Karpas-422 (cell line): ENCODE results near the gene PCDHGB7. TPM values are rescaled to one million over a fixed set of nuclear protein-coding genes. Genes with fewer than 3 reads are reported as not detected.
"Not testable (repeated sequence)": the region's sequence is repeated elsewhere in the genome, so short reads cannot be mapped to it uniquely, and the experiment has no call there.

Experiments
- DNase-seq: peaks from one replicate; pipeline ENCODE4 v3.0.0-alpha.2; 2015
- H2AFZ ChIP-seq: fragments of 200-600 bp; sonication (generic); 2 replicates; pipeline ENCODE4 v1.6.1; 2014; ENCODE audit warnings: antibody characterized with exemption, low read length, mixed read lengths
- H3K27ac ChIP-seq: fragments of 200-600 bp; sonication (generic); 2 replicates; pipeline ENCODE4 v1.5.1; 2014; ENCODE audit warnings: mild to moderate bottlenecking, low read length, moderate library complexity
- H3K27me3 ChIP-seq: fragments of 200-600 bp; sonication (generic); 2 replicates; pipeline ENCODE4 v1.6.1; 2014; ENCODE audit warnings: low read length, mixed read lengths
- H3K36me3 ChIP-seq: fragments of 200-600 bp; sonication (generic); 2 replicates; pipeline ENCODE4 v1.6.1; 2014; ENCODE audit warnings: low read length, mixed read lengths; ENCODE audit not compliant: insufficient read depth
- H3K4me1 ChIP-seq: fragments of 200-600 bp; sonication (generic); 2 replicates; pipeline ENCODE4 v1.6.1; 2014; ENCODE audit warnings: mild to moderate bottlenecking, low read length, mixed read lengths
- H3K4me2 ChIP-seq: fragments of 200-600 bp; sonication (generic); 2 replicates; pipeline ENCODE4 v1.6.1; 2014; ENCODE audit warnings: low read length, low read depth, mild to moderate bottlenecking; ENCODE audit not compliant: poor library complexity, severe bottlenecking
- H3K4me3 ChIP-seq: fragments of 200-600 bp; sonication (generic); 2 replicates; pipeline ENCODE4 v1.5.1; 2014; ENCODE audit warnings: mild to moderate bottlenecking, antibody characterized with exemption, low read length, mixed read lengths
- H3K79me2 ChIP-seq: fragments of 200-600 bp; sonication (generic); 2 replicates; pipeline ENCODE4 v1.6.1; 2014; ENCODE audit warnings: mild to moderate bottlenecking, low read length, mixed read lengths
- H3K9ac ChIP-seq: fragments of 200-600 bp; sonication (generic); 2 replicates; pipeline ENCODE4 v1.6.0; 2014; ENCODE audit warnings: low read length
- H3K9me2 ChIP-seq: fragments of 200-600 bp; sonication (generic), shearing (Covaris generic); replicated peaks from 2 replicates; pipeline ENCODE4 v1.6.0; 2014; ENCODE audit warnings: mild to moderate bottlenecking, low read length, moderate library complexity; ENCODE audit not compliant: insufficient read depth
- H3K9me3 ChIP-seq: fragments of 300-700, 200-600 bp; sonication (generic); 2 replicates; pipeline ENCODE4 v1.6.1; 2014; ENCODE audit warnings: low read length, mixed read lengths
- H4K20me1 ChIP-seq: fragments of 200-600 bp; sonication (generic); 2 replicates; pipeline ENCODE4 v1.6.1; 2014; ENCODE audit warnings: mild to moderate bottlenecking, antibody characterized with exemption, low read length, low read depth; ENCODE audit not compliant: insufficient read depth
- total RNA-seq: library from RNA; depleted of rRNA; stranded (reverse); fragments of >200 nt; shearing (Covaris generic); gene quantifications from 2 replicates; pipeline ENCODE4 v1.2.3, GENCODE V29; 2014; ENCODE audit warnings: low replicate concordance

Gene PCDHGB7
- total RNA-seq, 1 experiment from 2014 or later: 6.3 TPM

GRCh38 chr5:141393267-141393666, 24.2 kb upstream of the PCDHGB7 start:
- Histone ChIP-seq H3K9ac (no peak overlapping the region), H3K4me1 (no peaks in the 10 kb centered on the region), H2AFZ (no peak overlapping the region), H3K4me3 (no peak overlapping the region), H3K9me3 (peaks cover 19% of the 10 kb centered on the region), H3K27ac (no peak overlapping the region), H3K27me3 (no peaks in the 10 kb centered on the region), H3K79me2 (no peaks in the 10 kb centered on the region), H3K4me2 (no peak overlapping the region), H4K20me1 (no peaks in the 10 kb centered on the region), H3K36me3 (peaks cover 27% of the 10 kb centered on the region; the same call in 1 of the 2 replicates), H3K9me2 (no peaks in the 10 kb centered on the region)
- no peak for DNase-seq

- not testable (repeated sequence) for H3K4me1 ChIP-seq, H3K27me3 ChIP-seq, H3K79me2 ChIP-seq, H3K4me2 ChIP-seq, DNase-seq, H2AFZ ChIP-seq, H3K9me2 ChIP-seq, H3K4me3 ChIP-seq, H3K27ac ChIP-seq, H4K20me1 ChIP-seq, H3K9ac ChIP-seq
- Histone ChIP-seq H3K36me3 (peaks cover 37% of the 10 kb centered on the region), H3K9me3 (peaks cover 23% of the 10 kb centered on the region)
Observed at GRCh38 chr5:141394401-141395187, 22.9 kb upstream of the PCDHGB7 start.

GRCh38 chr5:141397756-141398551, 19.5 kb upstream of the PCDHGB7 start, which contains the start of gene PCDHGB5:
Gene PCDHGB5 (plus strand): TSS chr5:141397947. CDS start chr5:141398128, 181 bp downstream.
- H4K20me1 ChIP-seq, H3K4me1 ChIP-seq, H3K27me3 ChIP-seq, H3K9me2 ChIP-seq, H2AFZ ChIP-seq, H3K27ac ChIP-seq: not testable (repeated sequence)
- H3K4me2 ChIP-seq: peak within 1 kb of the TSS; percentile 17
- peaks cover 29% of the 10 kb centered on the region for H3K36me3 ChIP-seq
- H3K79me2 ChIP-seq: peaks cover 22% of the 10 kb centered on the region
- peak within 1 kb of the TSS; percentile 51; the same call in 1 of the 2 replicates for H3K4me3 ChIP-seq
- peak; percentile 78 for DNase-seq
- peak within 1 kb of the TSS; percentile 49 for H3K9ac ChIP-seq
- H3K9me3 ChIP-seq: peaks cover 21% of the 10 kb centered on the region

- peak overlapping the region; percentile 15; the same call in 1 of the 2 replicates for H3K4me3 ChIP-seq
- no peak overlapping the region for H3K9ac ChIP-seq
- peaks cover 29% of the 10 kb centered on the region for H3K36me3 ChIP-seq
- H3K4me2 ChIP-seq: no peak overlapping the region
- H3K79me2 ChIP-seq: peaks cover 22% of the 10 kb centered on the region
- H3K9me2 ChIP-seq: no peaks in the 10 kb centered on the region
- peaks cover 17% of the 10 kb centered on the region for H3K9me3 ChIP-seq
- no peak overlapping the region for H3K27ac ChIP-seq
- no peaks in the 10 kb centered on the region for H4K20me1 ChIP-seq
- H3K27me3 ChIP-seq: no peaks in the 10 kb centered on the region
- no peak overlapping the region for H2AFZ ChIP-seq
- no peaks in the 10 kb centered on the region for H3K4me1 ChIP-seq
- DNase-seq: no peak
Observed at GRCh38 chr5:141398608-141399007, 18.9 kb upstream of the PCDHGB7 start.

- peaks cover 29% of the 10 kb centered on the region for H3K36me3 ChIP-seq
- no peak for DNase-seq
Observed at GRCh38 chr5:141399555-141400258, 17.8 kb upstream of the PCDHGB7 start.

GRCh38 chr5:141402553-141403243, 14.8 kb upstream of the PCDHGB7 start, which contains the start of gene PCDHGA9:
Gene PCDHGA9 (plus strand): TSS chr5:141402778. CDS start chr5:141402953, 175 bp downstream.
- Histone ChIP-seq H3K9me2 (no peaks in the 10 kb centered on the region), H2AFZ (no peak within 1 kb of the TSS), H3K9me3 (peaks cover 23% of the 10 kb centered on the region), H3K4me2 (no peak within 1 kb of the TSS), H3K9ac (no peak within 1 kb of the TSS), H3K4me1 (no peaks in the 10 kb centered on the region), H3K4me3 (no peak within 1 kb of the TSS), H4K20me1 (no peaks in the 10 kb centered on the region), H3K79me2 (peaks cover 54% of the 10 kb centered on the region), H3K36me3 (peaks cover 29% of the 10 kb centered on the region), H3K27me3 (no peaks in the 10 kb centered on the region), H3K27ac (no peak within 1 kb of the TSS)
- DNase-seq: no peak

More at GRCh38 chr5:141399555-141400258, 17.8 kb upstream of the PCDHGB7 start:
- Histone ChIP-seq H3K9me3 (peaks cover 16% of the 10 kb centered on the region), H3K27me3 (no peaks in the 10 kb centered on the region), H4K20me1 (no peaks in the 10 kb centered on the region), H3K27ac (no peak overlapping the region), H3K4me1 (no peaks in the 10 kb centered on the region), H3K9ac (no peak overlapping the region), H3K4me3 (no peak overlapping the region), H2AFZ (no peak overlapping the region), H3K9me2 (no peaks in the 10 kb centered on the region), H3K4me2 (no peak overlapping the region), H3K79me2 (peaks cover 29% of the 10 kb centered on the region)

GRCh38 chr5:141403387-141403786, 14.1 kb upstream of the PCDHGB7 start:
- Histone ChIP-seq H3K27me3 (no peaks in the 10 kb centered on the region), H3K9me3 (peaks cover 23% of the 10 kb centered on the region)

More at GRCh38 chr5:141403387-141403786, 14.1 kb upstream of the PCDHGB7 start:
- H3K4me3 ChIP-seq: no peak overlapping the region
- H2AFZ ChIP-seq: no peak overlapping the region
- no peak for DNase-seq
- peaks cover 29% of the 10 kb centered on the region for H3K36me3 ChIP-seq
- no peak overlapping the region for H3K27ac ChIP-seq
- no peak overlapping the region for H3K9ac ChIP-seq
- H3K4me2 ChIP-seq: no peak overlapping the region
- no peaks in the 10 kb centered on the region for H4K20me1 ChIP-seq
- H3K79me2 ChIP-seq: peaks cover 55% of the 10 kb centered on the region
- no peaks in the 10 kb centered on the region for H3K4me1 ChIP-seq
- no peaks in the 10 kb centered on the region for H3K9me2 ChIP-seq
